ENCODE data around the gene GRB2.

DNA sequence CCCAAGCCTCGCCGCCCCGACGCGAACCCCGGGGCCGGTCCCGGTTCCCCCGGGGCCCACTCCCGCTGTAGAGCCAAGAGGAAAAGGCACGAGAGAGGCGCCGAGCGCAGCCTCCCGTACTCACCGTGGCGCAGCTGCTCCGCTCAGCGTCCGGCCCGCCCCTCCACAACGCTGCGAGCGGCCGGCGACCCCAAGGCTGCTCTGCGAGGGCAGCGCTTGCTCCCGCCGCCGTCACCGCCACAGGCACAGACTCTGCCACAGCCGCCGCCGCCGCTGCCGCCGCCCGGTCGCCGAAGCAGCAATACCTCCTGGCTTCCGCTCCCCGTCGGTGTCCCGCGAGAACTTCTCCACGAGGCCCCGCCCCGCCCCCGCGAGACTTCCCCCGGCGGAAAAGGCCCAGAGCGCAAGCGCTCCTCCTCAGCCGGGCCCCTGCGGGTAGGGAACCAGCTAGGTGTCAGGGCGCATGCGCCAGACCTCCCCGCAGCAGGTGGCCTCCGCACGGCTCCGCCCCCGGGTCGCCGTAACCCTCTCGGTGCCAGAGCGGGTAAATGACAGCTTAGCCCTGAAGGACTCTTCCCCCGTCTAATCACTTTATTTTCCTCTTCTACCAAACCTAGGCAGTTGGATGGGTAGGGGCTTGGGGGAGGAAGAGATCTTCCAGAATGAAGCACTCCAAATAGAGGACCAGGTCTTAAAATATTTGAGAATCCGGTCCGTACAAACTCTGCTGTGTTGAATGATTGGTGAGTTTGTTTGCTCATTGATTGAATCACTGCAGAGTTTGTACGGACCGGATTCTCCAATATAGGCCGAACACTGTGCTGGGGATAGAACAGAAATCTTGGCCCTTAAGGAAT is at the start of gene GRB2:
- TF ChIP-seq, protein P1, sequence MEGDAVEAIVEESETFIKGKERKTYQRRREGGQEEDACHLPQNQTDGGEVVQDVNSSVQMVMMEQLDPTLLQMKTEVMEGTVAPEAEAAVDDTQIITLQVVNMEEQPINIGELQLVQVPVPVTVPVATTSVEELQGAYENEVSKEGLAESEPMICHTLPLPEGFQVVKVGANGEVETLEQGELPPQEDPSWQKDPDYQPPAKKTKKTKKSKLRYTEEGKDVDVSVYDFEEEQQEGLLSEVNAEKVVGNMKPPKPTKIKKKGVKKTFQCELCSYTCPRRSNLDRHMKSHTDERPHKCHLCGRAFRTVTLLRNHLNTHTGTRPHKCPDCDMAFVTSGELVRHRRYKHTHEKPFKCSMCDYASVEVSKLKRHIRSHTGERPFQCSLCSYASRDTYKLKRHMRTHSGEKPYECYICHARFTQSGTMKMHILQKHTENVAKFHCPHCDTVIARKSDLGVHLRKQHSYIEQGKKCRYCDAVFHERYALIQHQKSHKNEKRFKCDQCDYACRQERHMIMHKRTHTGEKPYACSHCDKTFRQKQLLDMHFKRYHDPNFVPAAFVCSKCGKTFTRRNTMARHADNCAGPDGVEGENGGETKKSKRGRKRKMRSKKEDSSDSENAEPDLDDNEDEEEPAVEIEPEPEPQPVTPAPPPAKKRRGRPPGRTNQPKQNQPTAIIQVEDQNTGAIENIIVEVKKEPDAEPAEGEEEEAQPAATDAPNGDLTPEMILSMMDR (IDR thresholded peaks at IDR 0.05), result no peak
- TF ChIP-seq POLR2A (IDR thresholded peaks at IDR 0.05), result peak; percentile 88 to 95
